ENCODE measurements around the gene NT5C. TPM values are rescaled to one million over a fixed set of nuclear protein-coding genes. Genes with fewer than 3 reads are reported as not detected.
"Not testable (repeated sequence)": the region's sequence is repeated elsewhere in the genome, so short reads cannot be mapped to it uniquely, and the experiment has no call there.

The NT5C gene
- total and polyA plus RNA-seq, 11 donors = 15.9 to 56.0 (median 24.7) TPM

GRCh38 chr17:75163074-75163473 lies 31.5 kb upstream of the NT5C start:
- no peak for DNase-seq
- peaks cover 0 to 62% (median 45%) of the 10 kb centered on the region in 9 donors for H3K36me3 ChIP-seq

GRCh38 chr17:75160211-75160610 lies 28.7 kb upstream of the NT5C start:
- Histone ChIP-seq H3K36me3 (peaks cover 0 to 33% (median 17%) of the 10 kb centered on the region in 9 donors), H3K9me3 (no peaks in the 10 kb centered on the region), H3K4me3 (no peak overlapping the region), H3K27me3 (no peaks in the 10 kb centered on the region), H3K4me1 (peaks cover 0 to 1% (median 0%) of the 10 kb centered on the region in 12 donors), H3K27ac (no peak overlapping the region)
- intact Hi-C loops (cut with DNase I) = no loop called here
- WGBS, 4 donors = 94 to 97% (median 95%) methylated on average over 5 of the region's 5 CpGs
- DNase-seq = no peak
- no peak for TF ChIP-seq POLR2A (IDR thresholded peaks at IDR 0.05)
- no peak for TF ChIP-seq CTCF (IDR thresholded peaks at IDR 0.05)
- ATAC-seq = no peak

More at GRCh38 chr17:75163074-75163473, 31.5 kb upstream of the NT5C start:
- no peak for ATAC-seq
- no peak overlapping the region for H3K4me3 ChIP-seq
- TF ChIP-seq CTCF (IDR thresholded peaks at IDR 0.05) (no peak), POLR2A (IDR thresholded peaks at IDR 0.05) (no peak)
- intact Hi-C loops (cut with DNase I) = no loop called here
- no peaks in the 10 kb centered on the region for H3K9me3 ChIP-seq
- WGBS, 4 donors = 93 to 95% (median 94%) methylated on average over 5 of the region's 5 CpGs
- H3K4me1 ChIP-seq = no peaks in the 10 kb centered on the region
- H3K27me3 ChIP-seq = no peaks in the 10 kb centered on the region
- H3K27ac ChIP-seq = no peak overlapping the region

GRCh38 chr17:75159196-75160031 lies 27.9 kb upstream of the NT5C start:
- intact Hi-C loops (cut with DNase I) = no loop called here
- ATAC-seq (no peak), DNase-seq (no peak)
- TF ChIP-seq CTCF (IDR thresholded peaks at IDR 0.05) (no peak), POLR2A (IDR thresholded peaks at IDR 0.05) (no peak)
- H3K4me3 ChIP-seq = no peak overlapping the region
- WGBS, 4 donors = 92 to 96% (median 95%) methylated on average over 4 of the region's 4 CpGs
- H3K9me3 ChIP-seq = no peaks in the 10 kb centered on the region
- peaks cover 0 to 6% (median 0%) of the 10 kb centered on the region in 12 donors for H3K4me1 ChIP-seq
- H3K36me3 ChIP-seq = peaks cover 0 to 25% (median 9%) of the 10 kb centered on the region in 9 donors
- H3K27ac ChIP-seq = no peak overlapping the region
- no peaks in the 10 kb centered on the region for H3K27me3 ChIP-seq

GRCh38 chr17:75158480-75158879 lies 26.9 kb upstream of the NT5C start:
- H3K27ac ChIP-seq; DNase-seq; H3K27me3 ChIP-seq; ATAC-seq; H3K4me3 ChIP-seq; H3K9me3 ChIP-seq; intact Hi-C loops (cut with DNase I): not testable (repeated sequence)
- H3K4me1 ChIP-seq = peaks cover 0 to 11% (median 2%) of the 10 kb centered on the region in 12 donors
- H3K36me3 ChIP-seq = peaks cover 0 to 16% (median 0%) of the 10 kb centered on the region in 9 donors
- 89 to 94% (median 93%) methylated on average over 8 of the region's 8 CpGs for WGBS, 4 donors
